Activated T-cell treated with anti-CD3 and anti-CD28 coated beads for 4 hours (primary cell): Measurements from ENCODE around the gene BCAS3.
"Not testable (repeated sequence)": the region's sequence is repeated elsewhere in the genome, so short reads cannot be mapped to it uniquely, and the experiment has no call there.

Experiments
- DNase-seq: peaks from one replicate; pipeline ENCODE4 v3.0.0-alpha.2; 2020

BCAS3 gene

GRCh38 chr17:61017317-61018006 lies 339.8 kb downstream of the BCAS3 start:
- no peak for DNase-seq

DNA sequence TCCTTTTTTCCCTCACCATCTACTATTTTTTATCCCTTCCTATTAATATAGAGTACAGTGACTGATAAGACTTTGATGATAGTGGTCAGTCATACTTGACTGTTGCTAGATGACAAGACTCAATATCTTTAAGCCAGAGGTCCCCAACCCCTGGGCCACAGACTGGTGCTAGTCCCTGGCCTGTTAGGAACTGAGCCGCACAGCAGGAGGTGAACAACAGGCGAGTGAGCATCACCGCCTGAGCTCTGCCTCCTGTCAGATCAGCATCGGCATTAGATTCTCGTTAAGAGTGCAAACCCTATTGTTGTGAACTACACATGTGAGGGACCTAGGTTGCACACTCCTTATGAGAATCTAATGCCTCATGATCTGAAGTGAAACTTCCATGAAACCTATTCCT lies 341.3 kb downstream of the BCAS3 start:
- no peak for DNase-seq

- DNase-seq: no peak
Observed at GRCh38 chr17:61023996-61024395, 346.3 kb downstream of the BCAS3 start.

- no peak for DNase-seq
Observed at GRCh38 chr17:61026818-61027217, 349.2 kb downstream of the BCAS3 start.

DNA sequence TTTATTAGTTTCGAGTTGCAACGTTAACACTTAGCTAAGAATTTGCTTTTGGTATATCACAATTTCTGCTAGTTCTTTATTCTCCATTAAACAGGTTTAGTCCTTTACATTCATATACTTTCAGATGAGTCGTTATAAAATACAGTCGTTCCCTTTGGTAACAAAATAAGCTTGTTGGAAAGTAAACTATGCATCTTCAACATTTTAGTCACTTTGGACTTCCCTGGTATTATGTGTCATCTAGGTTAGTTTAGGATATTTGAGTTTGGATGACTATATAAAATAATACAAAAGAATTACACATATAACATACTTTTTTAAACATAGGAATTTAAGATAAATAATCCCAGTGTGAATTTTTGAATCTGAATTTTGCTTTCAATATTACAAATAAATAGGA lies 351.5 kb downstream of the BCAS3 start:
- DNase-seq: no peak

- no peak for DNase-seq
Observed at GRCh38 chr17:61040666-61041065, 363.0 kb downstream of the BCAS3 start.

GRCh38 chr17:61042348-61042747 lies 364.7 kb downstream of the BCAS3 start:
- not testable (repeated sequence) for DNase-seq

- no peak for DNase-seq
Observed at GRCh38 chr17:61047515-61047914, 369.9 kb downstream of the BCAS3 start.

GRCh38 chr17:61048376-61049106 lies 370.9 kb downstream of the BCAS3 start:
- DNase-seq: no peak

DNA sequence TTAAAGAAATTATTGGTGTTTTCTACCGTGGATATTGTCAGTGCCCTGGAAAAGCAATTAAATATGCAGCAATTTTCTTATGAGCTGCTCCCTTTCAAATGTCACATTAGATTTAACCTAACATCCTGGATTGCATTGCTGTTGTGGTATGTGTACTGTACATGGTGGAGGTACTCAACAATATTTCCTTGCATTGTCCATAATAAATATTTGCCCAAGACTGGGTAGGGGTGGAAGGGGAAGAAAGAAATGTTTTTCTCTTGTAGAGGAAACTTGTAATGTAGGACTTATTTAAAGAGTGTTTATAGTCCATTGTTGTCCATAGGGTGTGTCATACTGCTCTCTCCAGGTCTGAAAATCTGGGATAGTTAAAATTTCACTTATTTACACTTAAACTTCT lies 375.8 kb downstream of the BCAS3 start:
- DNase-seq: no peak

DNA sequence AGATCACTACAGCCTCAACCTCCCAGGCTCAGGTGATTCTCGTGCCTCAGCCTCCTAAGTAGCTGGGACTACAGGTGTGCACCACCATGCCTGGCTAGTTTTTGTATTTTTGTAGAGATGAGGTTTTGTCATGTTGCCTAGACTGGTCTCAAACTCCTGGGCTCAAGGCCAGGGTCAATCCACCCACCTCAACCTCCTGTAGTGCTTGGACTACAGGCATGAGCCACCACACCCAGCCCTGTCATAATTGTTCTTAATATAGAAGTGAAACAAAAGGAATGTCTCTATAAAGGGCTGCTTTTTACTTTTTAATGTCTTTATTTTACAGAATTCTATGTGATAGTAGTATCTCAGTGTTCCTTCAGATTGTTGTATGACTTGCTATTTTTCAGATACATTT lies 376.8 kb downstream of the BCAS3 start:
- no peak for DNase-seq

GRCh38 chr17:61057257-61057656 lies 379.6 kb downstream of the BCAS3 start:
- no peak for DNase-seq

- DNase-seq: no peak
Observed at GRCh38 chr17:61058066-61058465, 380.4 kb downstream of the BCAS3 start.

DNA sequence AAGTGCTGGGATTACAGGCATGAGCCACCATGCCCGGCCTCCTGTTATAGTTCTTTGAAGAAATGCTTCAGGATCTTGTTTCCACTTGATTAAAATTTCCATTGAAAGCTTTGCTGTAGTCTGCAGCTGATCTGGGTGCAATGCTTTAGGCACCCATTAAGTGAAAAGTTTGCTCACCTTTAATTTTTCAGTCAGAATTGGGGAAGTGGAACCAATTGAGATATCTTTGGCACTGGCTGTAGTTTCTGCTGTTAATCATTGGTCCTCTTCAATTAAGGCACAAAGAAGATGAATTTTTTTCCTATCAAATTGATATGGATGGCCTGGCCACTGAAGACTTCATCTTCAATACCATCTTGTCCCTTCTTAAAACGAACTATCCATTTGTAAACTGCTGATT lies 385.9 kb downstream of the BCAS3 start:
- DNase-seq: no peak

- DNase-seq: no peak
Observed at GRCh38 chr17:61064087-61064951, 386.7 kb downstream of the BCAS3 start.

GRCh38 chr17:61065263-61065773 lies 387.7 kb downstream of the BCAS3 start:
- DNase-seq: no peak

DNA sequence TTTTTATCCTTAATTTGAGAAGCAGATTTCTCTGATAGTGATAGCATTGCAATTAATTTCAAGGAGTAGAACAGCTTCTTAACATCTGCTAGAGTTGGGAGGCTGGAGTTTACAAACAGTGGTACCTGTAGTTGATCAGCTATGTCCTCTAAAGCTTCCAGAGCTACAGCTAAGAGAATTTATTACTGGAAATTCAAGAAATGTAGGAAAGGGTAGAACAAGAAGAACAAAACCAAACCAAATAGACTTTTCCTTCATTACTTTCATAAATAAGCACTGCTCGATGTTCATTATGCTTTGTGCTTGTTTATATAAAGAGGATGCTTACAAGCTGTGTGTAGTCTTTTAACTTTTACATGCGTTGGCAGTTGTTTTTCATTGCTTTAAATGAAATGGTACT lies 388.4 kb downstream of the BCAS3 start:
- DNase-seq: no peak

DNA sequence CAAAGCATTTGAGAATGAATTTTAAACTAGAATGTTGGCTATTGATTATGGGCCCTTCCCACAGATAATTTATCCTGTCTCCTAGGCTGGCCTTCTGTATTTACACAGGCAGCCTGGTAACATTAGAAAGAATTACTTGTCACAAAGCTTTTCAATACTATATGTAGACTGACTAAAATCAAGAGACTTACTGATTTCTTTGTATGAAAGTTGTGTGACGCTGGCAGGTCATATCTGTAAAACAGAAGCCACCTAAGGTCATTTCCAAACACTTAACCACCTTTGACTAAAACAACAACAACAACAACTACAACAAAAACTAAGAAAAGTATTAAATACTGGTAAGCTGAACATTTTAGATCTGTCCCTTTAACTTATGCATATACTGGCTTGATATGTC lies 393.0 kb downstream of the BCAS3 start:
- no peak for DNase-seq

- DNase-seq: no peak
Observed at GRCh38 chr17:61072648-61073047, 395.0 kb downstream of the BCAS3 start.

DNA sequence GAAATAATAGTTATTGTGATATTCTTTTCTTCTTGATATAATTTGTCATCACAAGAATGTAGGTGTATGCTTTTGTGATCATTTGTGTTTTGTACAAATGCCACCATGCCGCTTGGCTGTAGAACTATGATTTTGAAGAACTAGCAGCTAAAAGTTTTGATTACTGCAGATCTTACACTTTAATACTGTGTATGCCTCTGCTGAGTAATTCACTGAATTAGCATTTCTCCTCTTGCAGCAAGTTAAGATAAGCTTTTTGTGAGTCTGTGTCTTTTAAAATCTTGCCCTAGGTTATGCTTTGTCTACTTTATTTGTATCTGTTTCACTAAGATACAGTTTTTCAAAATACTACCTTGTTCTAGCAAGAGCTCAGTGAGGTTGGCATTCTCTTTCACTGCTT lies 395.5 kb downstream of the BCAS3 start:
- DNase-seq: no peak

- no peak for DNase-seq
Observed at GRCh38 chr17:61073799-61074513, 396.3 kb downstream of the BCAS3 start.

DNA sequence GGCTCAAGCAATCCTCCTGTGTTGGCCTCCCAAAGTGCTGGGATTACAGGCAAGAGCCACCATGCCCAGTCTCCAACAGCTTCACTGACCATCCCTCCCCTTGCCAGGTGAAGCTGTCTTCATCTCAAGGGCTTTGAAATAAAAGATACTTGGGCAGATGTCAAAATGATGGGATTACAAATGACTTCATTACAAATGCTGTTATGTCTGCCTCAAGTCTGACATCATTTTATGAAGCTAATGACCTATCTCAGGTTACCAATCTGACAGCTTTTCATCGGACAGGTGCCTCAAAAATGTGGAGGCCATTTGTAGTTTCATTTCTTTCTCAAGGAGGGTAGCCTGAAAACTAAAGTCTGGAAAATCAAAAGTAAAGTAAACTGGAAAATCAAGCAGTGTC lies 398.3 kb downstream of the BCAS3 start:
- no peak for DNase-seq

DNA sequence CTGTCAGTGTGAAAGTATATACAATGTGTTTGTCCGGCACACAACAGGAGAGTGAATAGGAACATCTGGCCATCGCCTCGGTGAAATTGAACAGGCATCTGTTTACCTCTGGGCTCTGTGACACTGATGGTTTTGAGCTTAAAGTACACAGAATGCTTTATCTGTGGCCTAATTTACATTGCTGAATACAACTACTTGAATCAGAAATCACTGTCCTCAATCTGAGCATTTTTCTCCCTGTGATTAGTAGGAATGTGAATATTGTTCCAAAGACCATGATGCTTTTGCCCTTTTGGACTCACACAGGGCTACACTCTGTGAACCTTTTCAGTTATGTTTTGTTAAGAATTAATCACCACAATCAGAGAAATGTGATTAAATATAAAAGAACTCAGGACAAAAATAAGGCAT lies 399.0 kb downstream of the BCAS3 start:
- no peak for DNase-seq
